Activated T-helper 1 cell treated with Interleukin-2 at 50 U/mL for 16 hours (primary cell): ENCODE results near the gene SLC9A3.
"Not testable (repeated sequence)": the region's sequence is repeated elsewhere in the genome, so short reads cannot be mapped to it uniquely, and the experiment has no call there.

Source experiments
- DNase-seq: peaks from one replicate; pipeline ENCODE4 v3.0.0-alpha.2; 2020; ENCODE audit warnings: low read depth

SLC9A3 gene

DNA sequence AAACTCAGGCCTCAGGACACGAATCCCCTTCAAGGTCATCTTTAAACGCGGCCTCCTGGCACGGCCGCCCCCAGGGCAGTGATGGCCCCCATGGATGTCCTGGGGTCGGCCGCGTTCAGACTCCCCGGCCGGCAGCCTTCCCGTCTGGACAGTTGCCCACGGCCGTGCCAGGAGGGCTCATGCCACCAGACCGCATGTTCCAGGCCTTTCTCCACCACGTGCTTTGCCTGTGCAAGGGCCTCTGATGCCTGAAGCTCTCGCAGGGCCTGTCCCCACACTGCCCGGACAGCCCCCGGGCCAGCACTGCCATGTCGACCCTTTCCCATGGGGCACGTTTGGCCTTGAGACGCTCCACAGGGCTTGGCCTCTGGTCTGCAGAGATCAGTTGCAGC is 34.6 kb downstream of the SLC9A3 start:
- DNase-seq, result no peak

GRCh38 chr5:488744-489688 is 35.2 kb downstream of the SLC9A3 start:
- no peak for DNase-seq

- no peak for DNase-seq
These were observed 36.0 kb downstream of the SLC9A3 start for GRCh38 chr5:488241-488640.

GRCh38 chr5:486597-486996 is 37.7 kb downstream of the SLC9A3 start:
- DNase-seq, result not testable (repeated sequence)

- no peak for DNase-seq
These were observed 38.2 kb downstream of the SLC9A3 start for GRCh38 chr5:485946-486491.

- DNase-seq, result no peak
These were observed 38.9 kb downstream of the SLC9A3 start for GRCh38 chr5:485113-485945.

GRCh38 chr5:484556-484955 is 39.7 kb downstream of the SLC9A3 start:
- DNase-seq, result no peak

- no peak for DNase-seq
These were observed 40.7 kb downstream of the SLC9A3 start for GRCh38 chr5:483434-484140.

GRCh38 chr5:483011-483410 is 41.2 kb downstream of the SLC9A3 start:
- no peak for DNase-seq

DNA sequence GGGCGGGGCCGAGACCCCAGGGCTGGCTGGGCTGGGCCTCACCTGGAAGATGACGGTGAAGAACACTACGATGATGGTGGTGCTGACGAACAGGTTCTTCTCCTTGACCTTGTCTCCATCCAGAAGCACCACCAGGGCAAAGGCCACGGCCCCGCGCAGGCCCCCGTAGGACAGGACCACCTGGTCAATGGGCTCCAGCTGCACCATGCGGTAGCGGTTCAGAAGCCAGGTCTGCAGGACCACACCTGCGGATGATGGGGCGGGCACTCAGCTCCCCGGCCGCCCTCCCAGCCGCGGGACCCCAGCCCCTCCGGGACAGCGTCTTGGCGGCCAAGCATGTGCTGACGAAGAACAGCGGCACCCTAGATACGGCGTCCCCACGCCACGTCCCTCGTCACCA is 41.7 kb downstream of the SLC9A3 start:
- no peak for DNase-seq

DNA sequence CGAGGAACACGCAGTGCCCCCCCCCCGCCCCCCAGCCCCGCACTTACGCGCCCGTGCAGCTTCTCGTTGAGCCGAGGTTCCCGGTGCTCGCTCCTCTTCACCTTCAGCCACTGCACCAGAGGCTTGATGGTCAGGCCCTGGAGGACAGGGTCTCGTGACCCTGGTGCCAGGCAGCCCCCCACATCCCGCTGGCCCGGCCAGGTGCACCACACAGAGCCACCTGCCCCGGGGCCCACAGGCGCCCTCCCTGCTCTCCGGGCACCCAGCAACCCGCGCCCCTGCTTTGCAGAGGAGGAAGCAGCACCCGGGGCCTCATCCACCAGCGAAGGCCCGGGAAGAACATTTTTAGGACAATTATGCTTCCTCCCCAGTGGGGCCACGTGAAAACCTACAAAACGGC is 42.2 kb downstream of the SLC9A3 start:
- no peak for DNase-seq

DNA sequence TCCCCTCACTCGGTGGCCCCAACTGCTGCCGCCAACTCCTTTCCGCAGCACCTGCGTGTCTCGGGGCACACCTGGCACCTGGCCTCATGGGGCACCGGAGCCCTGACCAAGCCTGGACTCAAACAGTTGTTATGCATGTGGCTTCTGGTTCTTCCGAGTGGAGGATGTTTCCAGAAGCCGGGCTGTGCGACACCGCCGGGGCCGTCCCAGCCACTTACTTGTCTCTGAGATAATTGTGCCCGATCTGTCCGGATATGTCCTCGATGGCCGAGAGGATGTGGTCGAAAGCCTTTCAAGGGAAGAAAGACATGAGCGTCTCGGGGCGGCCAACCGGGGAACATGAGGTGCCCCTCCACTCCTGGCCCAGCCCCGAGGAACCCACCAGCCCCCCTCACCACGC is 42.9 kb downstream of the SLC9A3 start:
- no peak for DNase-seq

DNA sequence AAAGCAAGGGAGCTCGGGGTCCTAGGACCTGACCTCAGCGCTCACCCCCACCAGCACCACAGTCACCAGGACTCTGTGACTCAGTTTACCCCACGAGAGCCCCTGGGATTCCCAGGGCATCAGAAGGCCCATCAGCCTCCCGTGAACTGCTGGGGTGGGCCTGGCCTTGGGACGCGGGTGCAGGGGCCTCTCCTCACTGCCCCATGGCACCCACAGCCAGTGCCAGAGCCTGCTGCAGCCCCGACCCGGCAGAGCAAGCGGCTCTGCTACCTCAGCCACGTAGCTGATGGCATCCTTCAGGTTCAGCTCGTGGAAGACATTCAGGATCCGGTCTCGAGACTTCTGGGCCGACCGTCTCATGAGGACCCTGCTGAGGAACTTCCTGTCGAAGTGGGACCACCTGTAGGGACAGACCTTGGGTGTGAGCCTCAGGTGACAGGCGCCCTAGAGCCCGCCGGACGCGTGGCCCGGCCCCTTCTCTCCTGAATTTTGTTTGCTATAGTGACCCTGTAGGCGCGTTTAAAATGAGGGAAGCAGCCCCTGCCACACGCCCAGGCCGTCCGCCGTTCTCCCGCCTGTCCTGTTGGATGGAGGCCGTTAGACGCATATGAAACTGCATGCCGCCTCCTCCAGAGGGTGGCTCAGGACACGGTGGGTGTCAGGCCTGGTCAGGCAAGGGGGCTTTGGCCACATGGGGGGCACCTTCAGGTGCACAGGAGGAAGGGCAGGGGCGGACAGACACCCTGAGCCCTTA is 44.5 kb downstream of the SLC9A3 start:
- no peak for DNase-seq

DNA sequence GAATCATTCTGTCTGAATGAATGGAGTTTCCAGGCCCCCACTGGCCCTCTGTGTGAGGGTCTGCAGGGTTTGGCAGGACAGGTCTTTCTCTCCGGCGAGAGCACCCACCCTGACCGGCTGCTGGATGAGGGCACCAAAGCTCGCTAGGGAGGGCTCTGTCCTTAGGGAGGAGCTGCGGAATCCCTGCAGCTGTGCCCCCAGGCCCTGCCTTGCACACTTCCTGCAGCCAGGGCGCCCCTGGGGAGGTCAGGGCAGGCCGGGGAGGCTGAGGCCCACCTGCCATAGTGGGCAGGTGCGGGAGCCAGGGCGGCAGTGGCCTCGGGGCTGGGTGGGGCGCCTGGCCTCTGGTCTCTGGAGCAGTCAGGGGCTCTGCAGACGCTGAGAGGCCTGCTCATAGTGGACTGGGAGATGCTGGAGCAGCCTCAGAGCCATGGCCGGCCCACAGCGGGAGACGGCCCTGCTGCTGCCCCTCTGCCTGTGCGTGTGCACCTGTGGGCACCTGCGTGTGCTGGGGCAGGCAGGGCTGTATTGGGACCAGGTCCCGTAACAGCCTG is 45.2 kb downstream of the SLC9A3 start:
- DNase-seq, result no peak

DNA sequence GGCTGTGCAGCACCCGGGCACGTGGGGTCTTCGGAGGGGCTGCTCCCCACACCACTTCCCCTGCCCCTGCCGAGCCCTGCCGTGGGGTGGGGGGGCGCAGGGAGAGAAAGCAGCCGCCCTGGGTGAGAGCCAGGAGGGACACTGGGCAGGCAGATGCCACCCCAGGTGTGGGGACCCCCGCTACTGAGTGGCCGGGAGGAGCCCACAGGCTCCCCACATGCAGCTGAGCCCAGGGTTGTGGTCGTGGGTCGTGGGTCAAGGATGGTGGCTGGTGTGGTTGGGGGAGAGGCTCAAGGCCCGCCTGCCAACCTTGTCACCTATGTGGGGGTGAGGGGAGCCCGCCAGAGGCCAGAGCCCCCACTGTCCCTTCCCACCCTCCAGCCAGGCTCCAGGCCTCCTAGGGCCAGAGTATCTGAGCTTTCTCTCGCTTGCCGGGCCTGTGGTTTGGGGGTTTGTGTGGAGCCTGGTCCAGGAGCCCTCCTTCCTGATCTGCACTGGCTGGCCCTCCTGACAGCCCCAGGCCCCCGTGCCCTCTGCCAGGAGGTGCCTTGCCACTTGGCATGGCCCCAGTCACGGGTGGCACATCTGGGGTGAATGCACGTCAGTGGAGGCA is 45.8 kb downstream of the SLC9A3 start:
- DNase-seq, result no peak

- DNase-seq, result no peak
These were observed 46.4 kb downstream of the SLC9A3 start for GRCh38 chr5:477871-478270.

GRCh38 chr5:477247-477646 is 47.0 kb downstream of the SLC9A3 start:
- no peak for DNase-seq

DNA sequence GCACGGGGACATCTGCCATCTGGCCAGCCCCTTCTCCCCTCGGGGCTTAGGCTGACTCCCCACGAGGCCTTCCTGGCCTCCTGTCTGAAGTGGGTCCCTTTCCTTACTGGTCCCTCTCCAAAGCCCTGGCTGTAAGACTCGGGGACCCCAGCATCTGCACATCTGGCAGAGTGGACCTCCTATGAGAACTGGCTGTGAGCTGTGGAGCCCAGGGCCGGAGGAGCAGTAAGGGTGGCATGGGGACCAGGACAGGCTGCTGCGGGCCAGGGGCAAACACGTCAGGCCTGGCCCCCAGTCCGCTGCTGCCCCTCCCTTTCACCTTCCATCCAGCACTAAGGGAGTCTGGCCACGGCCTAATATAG is 47.5 kb downstream of the SLC9A3 start:
- no peak for DNase-seq

DNA sequence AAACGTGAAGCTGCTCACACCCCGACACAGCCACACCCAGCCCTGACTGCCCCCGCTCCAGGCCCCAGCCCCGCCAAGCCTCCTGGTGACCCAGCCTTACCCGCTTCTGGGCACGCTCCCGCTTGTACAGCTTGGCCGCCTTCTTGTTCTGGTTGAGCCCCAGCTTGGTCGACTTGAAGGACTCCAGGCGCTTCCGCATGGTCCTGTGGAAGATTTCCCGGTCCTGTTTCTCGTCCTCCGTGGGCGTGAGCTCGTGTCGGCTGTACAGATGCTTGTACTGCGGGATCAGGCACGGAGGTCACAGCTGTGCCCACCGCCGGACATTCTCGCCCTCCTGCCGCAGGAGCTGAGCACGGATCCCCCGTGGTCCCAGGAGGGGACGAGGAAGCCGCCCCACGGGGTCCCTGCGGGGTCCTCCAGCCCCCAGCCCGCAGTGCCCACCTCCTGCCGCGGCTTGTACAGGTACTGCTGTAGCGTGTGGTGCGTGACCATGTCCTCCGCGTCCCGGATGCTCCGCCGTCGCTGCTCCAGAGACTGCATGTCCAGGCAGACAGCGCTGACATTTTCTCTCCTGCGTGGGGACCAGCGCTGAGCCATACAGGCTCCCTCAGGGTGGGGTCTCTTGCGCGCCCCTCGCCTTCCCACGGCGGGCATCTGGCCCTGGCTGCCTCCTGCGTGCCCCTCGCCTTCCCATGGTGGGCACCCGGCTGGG is 48.0 kb downstream of the SLC9A3 start:
- DNase-seq, result no peak

DNA sequence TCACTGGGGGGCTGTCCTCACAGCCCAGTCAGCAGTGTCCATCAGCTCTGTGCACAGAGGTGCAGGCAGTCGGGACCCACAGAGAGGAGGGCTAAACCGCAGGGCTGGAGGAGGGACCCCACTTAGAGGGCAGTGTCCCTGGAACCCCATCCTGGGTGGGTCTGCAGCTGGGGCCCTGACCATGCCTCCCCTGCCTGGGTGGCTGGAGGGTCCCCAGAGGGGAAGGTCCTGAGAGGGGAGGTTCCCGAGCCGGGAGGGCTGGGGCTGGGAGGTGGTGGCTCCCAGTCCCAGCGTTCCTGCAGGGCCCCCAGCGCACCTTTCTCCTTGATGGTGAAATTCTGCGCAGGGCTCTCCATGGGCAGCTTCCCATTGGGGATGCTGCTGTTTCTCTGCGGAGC is 48.5 kb downstream of the SLC9A3 start:
- no peak for DNase-seq
